Measurements from ENCODE around the gene UNC5C. TPM values are rescaled to one million over a fixed set of nuclear protein-coding genes. Genes with fewer than 3 reads are reported as not detected.

The UNC5C gene
- total RNA-seq, 1 donor, result not detected

DNA sequence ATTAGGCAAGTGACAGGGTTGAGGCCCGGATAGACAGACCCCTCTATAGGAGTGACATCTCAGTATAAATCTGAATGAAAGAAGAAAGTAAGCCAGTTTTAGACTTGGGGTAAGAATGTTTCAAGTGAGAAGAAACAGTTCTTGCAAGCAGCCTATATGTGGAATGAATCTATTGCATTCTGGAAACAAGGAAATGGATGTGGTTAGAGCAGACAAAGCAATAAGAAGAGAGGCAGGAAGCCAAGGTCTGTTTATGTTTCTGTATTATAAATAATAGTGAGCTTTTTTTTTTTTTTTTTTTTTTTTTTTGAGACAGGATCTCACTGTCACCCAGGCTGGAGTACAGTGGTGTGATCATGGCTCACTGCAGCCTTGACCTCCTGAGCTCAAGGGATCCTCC, 255.8 kb downstream of the UNC5C start:
- H3K9me3 ChIP-seq (ENCODE audit: low read depth, low read length), result no peaks in the 10 kb centered on the region
- H3K27me3 ChIP-seq (ENCODE audit: insufficient read depth, low read length), result no peaks in the 10 kb centered on the region
- peaks cover 3% of the 10 kb centered on the region for H3K4me1 ChIP-seq (ENCODE audit: insufficient read depth, low read length)
- H3K4me3 ChIP-seq (ENCODE audit: low read length), result no peak overlapping the region

DNA sequence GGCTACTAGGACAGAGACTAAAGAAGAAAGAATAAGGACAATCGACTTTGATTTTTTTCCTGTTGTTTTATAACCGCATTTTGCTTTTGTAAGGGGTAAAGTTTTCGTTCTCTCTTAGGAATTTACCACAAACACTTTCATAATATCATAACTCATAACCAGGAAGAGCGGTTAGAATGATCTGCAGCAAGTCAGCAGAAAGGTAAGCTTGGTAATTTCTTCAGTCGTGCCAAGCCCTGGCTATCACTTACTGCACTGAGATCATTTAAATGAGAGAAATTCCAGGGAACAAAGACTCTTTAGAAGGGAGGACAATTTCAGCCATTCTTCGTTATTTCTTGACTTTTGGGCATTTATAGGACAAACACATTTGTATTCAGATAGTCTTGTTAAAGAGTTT, 258.1 kb downstream of the UNC5C start:
- Histone ChIP-seq H3K4me3 (ENCODE audit: low read length) (no peak overlapping the region), H3K27me3 (ENCODE audit: insufficient read depth, low read length) (no peaks in the 10 kb centered on the region), H3K9me3 (ENCODE audit: low read depth, low read length) (no peaks in the 10 kb centered on the region), H3K4me1 (ENCODE audit: insufficient read depth, low read length) (peaks cover 3% of the 10 kb centered on the region)

DNA sequence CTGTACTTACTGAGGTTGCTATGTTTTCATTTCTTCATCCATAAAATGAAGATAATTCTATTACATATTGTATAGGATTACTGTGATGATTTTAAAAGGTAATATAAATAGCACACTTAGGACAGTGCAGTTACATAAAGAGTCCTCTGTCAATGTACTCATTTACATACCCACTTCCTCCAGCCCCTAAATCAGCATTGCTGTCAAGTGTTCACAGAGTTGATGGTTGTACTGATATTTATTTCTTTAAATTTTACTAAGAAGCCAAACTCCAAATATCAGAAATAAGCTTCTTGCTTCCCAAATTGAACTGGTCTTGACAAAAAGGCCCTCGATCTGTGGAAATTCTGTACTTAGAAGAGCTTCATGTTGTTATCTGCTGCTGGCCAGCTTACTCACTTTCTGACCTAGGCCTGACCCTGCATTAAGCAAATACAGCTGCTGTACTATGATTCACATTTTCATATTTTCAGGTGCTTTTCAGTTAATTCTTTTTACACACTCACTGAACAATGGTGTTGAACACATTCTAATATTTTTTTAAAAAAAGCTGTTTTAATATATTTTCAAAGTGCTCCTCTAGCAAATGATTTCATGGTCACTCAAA, 259.6 kb downstream of the UNC5C start:
- H3K27me3 ChIP-seq (ENCODE audit: insufficient read depth, low read length), result no peaks in the 10 kb centered on the region
- H3K4me1 ChIP-seq (ENCODE audit: insufficient read depth, low read length), result peaks cover 3% of the 10 kb centered on the region
- no peak overlapping the region for H3K4me3 ChIP-seq (ENCODE audit: low read length)
- H3K9me3 ChIP-seq (ENCODE audit: low read depth, low read length), result no peaks in the 10 kb centered on the region

GRCh38 chr4:95288552-95288951, 260.2 kb downstream of the UNC5C start:
- no peak overlapping the region for H3K4me3 ChIP-seq (ENCODE audit: low read length)
- H3K27me3 ChIP-seq (ENCODE audit: insufficient read depth, low read length), result no peaks in the 10 kb centered on the region
- H3K4me1 ChIP-seq (ENCODE audit: insufficient read depth, low read length), result peaks cover 3% of the 10 kb centered on the region
- H3K9me3 ChIP-seq (ENCODE audit: low read depth, low read length), result no peaks in the 10 kb centered on the region

GRCh38 chr4:95285797-95286196, 263.0 kb downstream of the UNC5C start:
- Histone ChIP-seq H3K4me1 (ENCODE audit: insufficient read depth, low read length) (peaks cover 2% of the 10 kb centered on the region), H3K9me3 (ENCODE audit: low read depth, low read length) (no peaks in the 10 kb centered on the region), H3K4me3 (ENCODE audit: low read length) (no peak overlapping the region), H3K27me3 (ENCODE audit: insufficient read depth, low read length) (no peaks in the 10 kb centered on the region)

- Histone ChIP-seq H3K4me1 (ENCODE audit: insufficient read depth, low read length) (no peaks in the 10 kb centered on the region), H3K9me3 (ENCODE audit: low read depth, low read length) (no peaks in the 10 kb centered on the region), H3K4me3 (ENCODE audit: low read length) (no peak overlapping the region), H3K27me3 (ENCODE audit: insufficient read depth, low read length) (no peaks in the 10 kb centered on the region)
These were observed 264.1 kb downstream of the UNC5C start for GRCh38 chr4:95284655-95285054.

GRCh38 chr4:95283320-95283719, 265.5 kb downstream of the UNC5C start:
- Histone ChIP-seq H3K4me3 (ENCODE audit: low read length) (no peak overlapping the region), H3K9me3 (ENCODE audit: low read depth, low read length) (no peaks in the 10 kb centered on the region), H3K4me1 (ENCODE audit: insufficient read depth, low read length) (no peaks in the 10 kb centered on the region)

DNA sequence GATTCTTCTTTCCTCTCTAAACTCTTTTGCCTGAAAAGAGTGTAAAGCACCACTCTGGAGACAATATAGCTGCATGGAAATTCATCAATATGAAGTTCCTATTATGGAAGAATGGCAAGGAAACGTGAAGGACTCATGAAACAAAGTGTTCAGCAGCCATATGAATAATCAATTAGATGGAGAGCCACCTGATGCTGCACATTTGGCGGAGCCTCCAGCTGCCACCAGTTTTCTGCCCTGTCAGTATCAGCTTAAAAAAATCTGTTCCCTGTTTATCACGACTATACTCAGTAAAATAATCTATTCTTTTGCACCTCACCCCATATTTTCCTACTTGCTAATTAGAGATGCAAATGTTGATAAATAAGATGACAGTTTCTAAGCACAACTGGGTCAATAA, 276.0 kb downstream of the UNC5C start:
- H3K27me3 ChIP-seq (ENCODE audit: insufficient read depth, low read length), result no peaks in the 10 kb centered on the region
- no peak overlapping the region for H3K4me3 ChIP-seq (ENCODE audit: low read length)
- no peaks in the 10 kb centered on the region for H3K4me1 ChIP-seq (ENCODE audit: insufficient read depth, low read length)
- no peaks in the 10 kb centered on the region for H3K9me3 ChIP-seq (ENCODE audit: low read depth, low read length)

More at GRCh38 chr4:95283320-95283719, 265.5 kb downstream of the UNC5C start:
- H3K27me3 ChIP-seq (ENCODE audit: insufficient read depth, low read length), result no peaks in the 10 kb centered on the region

GRCh38 chr4:95272036-95272435, 276.7 kb downstream of the UNC5C start:
- Histone ChIP-seq H3K4me3 (ENCODE audit: low read length) (no peak overlapping the region), H3K27me3 (ENCODE audit: insufficient read depth, low read length) (no peaks in the 10 kb centered on the region)

DNA sequence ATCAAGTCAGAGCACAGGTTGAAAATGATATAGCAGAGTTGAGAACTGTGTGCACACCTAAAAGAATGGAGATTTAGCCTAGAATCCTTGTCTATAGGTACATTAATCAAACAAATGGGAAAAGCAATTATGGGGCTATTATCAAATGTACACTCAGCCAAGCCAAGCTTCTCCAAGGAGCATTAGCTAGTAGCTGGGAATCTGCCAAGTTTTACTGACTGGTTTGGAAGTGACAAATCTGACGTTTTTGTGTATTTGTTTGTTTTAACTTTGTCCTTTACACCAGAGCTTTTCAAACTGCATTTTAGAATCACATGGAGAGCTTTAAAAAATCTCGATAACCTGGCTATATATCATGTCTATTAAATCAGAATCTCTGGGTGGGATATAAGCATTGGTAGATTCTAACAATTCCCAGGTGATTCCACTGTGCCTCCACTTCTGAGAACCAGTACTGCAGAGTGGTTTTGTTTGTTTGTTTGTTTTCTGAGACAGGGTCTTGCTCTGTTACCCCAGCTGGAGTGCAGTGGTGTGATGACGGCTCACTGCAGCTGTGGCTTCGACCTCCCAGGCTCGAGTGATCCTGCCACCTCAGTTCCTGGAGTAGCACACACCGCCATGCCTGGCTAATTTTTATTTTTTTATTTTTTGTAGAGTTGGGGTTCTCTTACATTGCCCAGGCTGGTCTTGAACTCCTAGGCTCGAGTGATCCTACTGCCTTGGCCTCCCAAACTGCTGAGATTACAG, 279.8 kb downstream of the UNC5C start:
- no peaks in the 10 kb centered on the region for H3K27me3 ChIP-seq (ENCODE audit: insufficient read depth, low read length)

More at GRCh38 chr4:95272036-95272435, 276.7 kb downstream of the UNC5C start:
- H3K9me3 ChIP-seq (ENCODE audit: low read depth, low read length), result no peaks in the 10 kb centered on the region
- no peaks in the 10 kb centered on the region for H3K4me1 ChIP-seq (ENCODE audit: insufficient read depth, low read length)

DNA sequence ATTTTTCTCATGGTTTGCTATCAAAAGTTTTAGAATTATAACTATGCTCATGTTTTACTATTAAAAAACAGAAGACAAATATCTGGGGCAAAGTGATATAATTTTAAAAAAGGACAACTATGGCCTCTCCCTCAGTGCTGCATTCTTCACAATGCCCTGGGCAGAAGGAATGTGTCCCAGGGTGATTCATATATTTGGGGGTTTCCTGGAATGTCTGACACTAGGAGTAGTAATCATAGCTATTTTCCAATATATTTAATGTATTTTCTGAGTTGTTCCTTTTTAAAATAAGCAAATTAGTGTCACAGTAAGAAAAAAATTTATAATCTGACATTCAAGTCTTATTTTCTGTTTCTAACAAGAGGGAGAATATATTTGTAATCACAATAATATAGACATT, 281.7 kb downstream of the UNC5C start:
- H3K4me3 ChIP-seq (ENCODE audit: low read length), result no peak overlapping the region
- H3K4me1 ChIP-seq (ENCODE audit: insufficient read depth, low read length), result no peaks in the 10 kb centered on the region
- no peaks in the 10 kb centered on the region for H3K27me3 ChIP-seq (ENCODE audit: insufficient read depth, low read length)
- H3K9me3 ChIP-seq (ENCODE audit: low read depth, low read length), result no peaks in the 10 kb centered on the region

More for the DNA sequence above, 279.8 kb downstream of the UNC5C start:
- Histone ChIP-seq H3K4me1 (ENCODE audit: insufficient read depth, low read length) (no peaks in the 10 kb centered on the region), H3K4me3 (ENCODE audit: low read length) (no peak overlapping the region), H3K9me3 (ENCODE audit: low read depth, low read length) (no peaks in the 10 kb centered on the region)

DNA sequence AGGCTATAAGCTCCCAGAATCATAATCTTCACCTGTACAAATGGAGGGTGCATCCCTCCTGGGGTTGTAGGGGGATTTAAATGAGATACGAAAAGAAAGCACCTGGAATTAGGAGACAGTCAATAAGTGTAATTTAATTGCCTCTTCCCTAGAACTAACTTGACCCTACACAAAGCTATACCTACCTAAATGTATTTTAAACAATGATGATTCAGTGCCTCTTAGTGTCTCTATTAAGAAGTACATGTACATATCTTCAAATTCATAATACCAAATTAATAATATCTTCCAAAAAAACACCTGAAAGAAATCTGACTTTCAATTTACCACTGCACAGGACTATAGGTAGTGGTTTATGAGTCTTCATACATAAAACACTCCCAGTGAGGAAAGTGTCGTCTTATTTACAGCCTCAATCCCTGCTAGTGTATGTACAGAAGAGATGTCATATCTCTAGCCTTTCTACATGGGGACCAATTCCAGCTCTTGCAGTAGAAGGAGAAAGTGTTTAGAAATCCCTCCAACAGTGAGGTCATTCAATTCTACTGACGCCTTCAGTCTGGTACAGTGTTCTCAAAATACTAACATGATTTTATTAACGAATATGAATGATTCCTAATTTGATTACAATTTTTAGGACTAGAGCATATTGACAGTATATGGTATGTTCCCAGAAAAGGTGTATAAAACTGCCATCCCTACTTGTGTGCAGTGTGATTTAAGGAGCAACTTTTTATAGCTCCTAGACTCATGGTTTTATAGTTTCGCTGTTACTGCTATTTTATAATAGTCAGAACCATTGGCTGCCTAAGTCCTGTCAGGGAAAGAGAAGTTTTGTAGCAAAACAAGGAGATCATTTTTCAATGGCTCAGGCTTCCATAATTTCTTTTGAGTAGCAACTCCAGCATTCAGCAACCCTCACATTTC, 282.7 kb downstream of the UNC5C start:
- Histone ChIP-seq H3K27me3 (ENCODE audit: insufficient read depth, low read length) (no peaks in the 10 kb centered on the region), H3K9me3 (ENCODE audit: low read depth, low read length) (no peaks in the 10 kb centered on the region), H3K4me3 (ENCODE audit: low read length) (no peak overlapping the region), H3K4me1 (ENCODE audit: insufficient read depth, low read length) (no peaks in the 10 kb centered on the region)

GRCh38 chr4:95264843-95265242, 283.9 kb downstream of the UNC5C start:
- no peak overlapping the region for H3K4me3 ChIP-seq (ENCODE audit: low read length)
- no peaks in the 10 kb centered on the region for H3K4me1 ChIP-seq (ENCODE audit: insufficient read depth, low read length)
- H3K27me3 ChIP-seq (ENCODE audit: insufficient read depth, low read length), result no peaks in the 10 kb centered on the region
- no peaks in the 10 kb centered on the region for H3K9me3 ChIP-seq (ENCODE audit: low read depth, low read length)

GRCh38 chr4:95263960-95264359, 284.8 kb downstream of the UNC5C start:
- no peaks in the 10 kb centered on the region for H3K4me1 ChIP-seq (ENCODE audit: insufficient read depth, low read length)
- H3K9me3 ChIP-seq (ENCODE audit: low read depth, low read length), result no peaks in the 10 kb centered on the region
- H3K4me3 ChIP-seq (ENCODE audit: low read length), result no peak overlapping the region
- no peaks in the 10 kb centered on the region for H3K27me3 ChIP-seq (ENCODE audit: insufficient read depth, low read length)

GRCh38 chr4:95263391-95263790, 285.4 kb downstream of the UNC5C start:
- Histone ChIP-seq H3K9me3 (ENCODE audit: low read depth, low read length) (no peaks in the 10 kb centered on the region), H3K4me3 (ENCODE audit: low read length) (no peak overlapping the region), H3K4me1 (ENCODE audit: insufficient read depth, low read length) (no peaks in the 10 kb centered on the region), H3K27me3 (ENCODE audit: insufficient read depth, low read length) (no peaks in the 10 kb centered on the region)

Measured in mononuclear cell (primary cell).